Activated CD8-positive, alpha-beta memory T cell treated with anti-CD3 and anti-CD28 coated beads for 1 hour (primary cell): ENCODE measurements around the gene EIF2B2.
"Not testable (repeated sequence)": the region's sequence is repeated elsewhere in the genome, so short reads cannot be mapped to it uniquely, and the experiment has no call there.

ENCODE experiments used
- DNase-seq, 2 donors: peaks; one replicate each; pipeline ENCODE4 v3.0.0-alpha.2; 2020; ENCODE audit warnings: low read depth in 1 of 2; ENCODE audit errors: extremely low read depth in 1 of 2

Gene EIF2B2

DNA sequence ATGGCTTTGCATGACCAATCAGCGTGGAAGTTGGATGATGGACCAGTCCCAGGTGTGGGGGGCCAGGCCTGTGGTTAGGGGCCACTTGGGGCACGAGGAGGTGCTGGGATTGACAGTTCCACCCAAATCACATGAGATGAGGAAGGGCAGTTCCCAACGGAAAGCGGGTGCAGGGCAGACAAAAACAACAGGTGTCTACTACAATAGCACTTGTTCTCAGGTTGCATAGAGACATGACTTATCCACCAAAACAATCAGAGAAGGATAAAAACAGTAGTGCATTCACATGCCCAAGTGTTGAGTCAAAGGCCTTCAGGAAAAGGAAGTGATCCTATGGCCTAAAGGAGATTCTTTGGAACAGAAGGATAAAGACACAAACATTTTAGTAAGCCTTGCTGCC is 14.6 kb upstream of the EIF2B2 start:
- DNase-seq: no peak

DNA sequence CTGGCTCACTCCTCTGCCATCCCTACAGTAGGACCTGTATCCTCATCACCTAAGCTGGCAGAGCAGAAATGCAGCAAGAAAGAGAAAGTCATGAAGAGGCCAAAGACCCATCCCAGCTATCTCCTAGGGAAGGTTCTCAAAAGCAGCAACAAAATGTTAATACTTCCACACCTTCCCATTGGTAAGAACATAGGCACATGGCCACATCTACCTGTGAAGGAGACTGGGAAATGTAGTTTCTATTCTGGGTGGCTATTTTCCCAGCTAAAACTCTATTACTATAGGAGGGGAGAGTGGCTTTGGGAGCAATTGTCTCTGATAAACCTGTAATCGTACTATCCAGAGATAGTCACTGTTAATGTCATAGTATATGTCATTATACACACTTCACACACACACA is 13.7 kb upstream of the EIF2B2 start:
- DNase-seq: no peak

DNA sequence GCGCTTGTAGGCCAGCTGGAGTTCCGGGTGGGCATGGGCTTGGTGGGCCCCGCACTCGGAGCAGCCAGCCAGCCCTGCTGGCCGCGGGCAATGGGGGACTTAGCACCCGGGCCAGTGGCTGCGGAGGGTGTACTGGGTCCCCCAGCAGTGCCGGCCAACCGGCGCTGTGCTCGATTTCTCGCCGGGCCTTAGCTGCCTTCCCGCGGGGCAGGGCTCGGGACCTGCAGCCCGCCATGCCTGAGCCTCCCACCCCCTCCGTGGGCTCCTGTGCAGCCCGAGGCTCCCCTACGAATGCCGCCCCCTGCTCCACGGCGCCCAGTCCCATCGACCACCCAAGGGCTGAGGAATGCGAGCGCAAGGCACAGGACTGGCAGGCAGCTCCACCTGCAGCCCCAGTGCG is 8.5 kb upstream of the EIF2B2 start:
- not testable (repeated sequence) for DNase-seq

DNA sequence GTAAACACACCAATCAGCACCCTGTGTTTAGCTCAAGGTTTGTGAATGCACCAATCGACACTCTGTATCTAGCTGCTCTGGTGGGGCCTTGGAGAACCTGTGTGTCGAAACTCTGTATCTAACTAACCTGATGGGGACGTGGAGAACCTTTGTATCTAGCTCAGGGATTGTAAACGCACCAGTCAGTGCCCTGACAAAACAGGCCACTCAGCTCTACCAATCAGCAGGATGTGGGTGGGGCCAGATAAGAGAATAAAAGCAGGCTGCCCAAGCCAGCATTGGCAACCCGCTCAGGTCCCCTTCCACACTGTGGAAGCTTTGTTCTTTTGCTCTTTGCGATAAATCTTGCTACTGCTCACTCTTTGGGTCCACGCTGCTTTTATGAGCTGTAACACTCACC is 6.9 kb upstream of the EIF2B2 start:
- not testable (repeated sequence) for DNase-seq

DNA sequence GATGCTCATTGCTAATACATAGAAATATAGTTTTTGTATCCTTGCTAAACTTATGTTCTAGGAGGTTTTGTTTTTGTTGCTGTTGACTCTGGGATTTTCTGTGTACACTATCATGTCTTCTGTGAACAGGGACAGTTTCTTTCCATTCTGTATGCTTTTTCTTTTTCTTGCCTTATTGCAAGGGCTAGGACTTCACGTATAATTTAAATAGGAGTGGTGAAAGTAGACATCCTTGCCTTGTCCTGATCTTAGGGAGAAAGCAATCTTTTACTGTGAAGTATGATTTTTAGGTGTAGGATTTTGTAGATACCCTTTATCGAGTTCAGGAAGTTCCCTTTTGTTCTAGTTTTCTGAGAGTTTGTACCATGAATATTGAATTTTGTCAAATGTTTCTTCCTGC is 1.5 kb upstream of the EIF2B2 start:
- no peak for DNase-seq

DNA sequence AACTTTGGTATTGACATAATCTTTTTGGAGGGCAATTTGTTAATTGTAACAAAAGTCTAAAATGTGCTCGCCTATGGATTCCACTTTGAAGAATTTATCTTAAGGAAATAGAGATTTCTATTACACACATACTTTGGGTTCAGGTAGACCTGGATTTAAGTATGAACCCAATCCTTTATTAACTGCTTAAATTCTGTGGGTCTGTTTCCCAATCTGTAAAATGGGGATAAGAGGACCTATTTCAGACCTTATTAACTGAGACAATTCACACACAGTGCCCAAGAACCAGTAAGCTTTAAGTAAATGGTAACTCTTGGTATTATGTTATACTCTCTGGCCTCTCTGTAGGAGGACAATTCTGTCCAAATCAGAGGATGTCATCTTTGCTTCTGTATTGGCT is 822 bp upstream of the EIF2B2 start:
- DNase-seq: no peak

DNA sequence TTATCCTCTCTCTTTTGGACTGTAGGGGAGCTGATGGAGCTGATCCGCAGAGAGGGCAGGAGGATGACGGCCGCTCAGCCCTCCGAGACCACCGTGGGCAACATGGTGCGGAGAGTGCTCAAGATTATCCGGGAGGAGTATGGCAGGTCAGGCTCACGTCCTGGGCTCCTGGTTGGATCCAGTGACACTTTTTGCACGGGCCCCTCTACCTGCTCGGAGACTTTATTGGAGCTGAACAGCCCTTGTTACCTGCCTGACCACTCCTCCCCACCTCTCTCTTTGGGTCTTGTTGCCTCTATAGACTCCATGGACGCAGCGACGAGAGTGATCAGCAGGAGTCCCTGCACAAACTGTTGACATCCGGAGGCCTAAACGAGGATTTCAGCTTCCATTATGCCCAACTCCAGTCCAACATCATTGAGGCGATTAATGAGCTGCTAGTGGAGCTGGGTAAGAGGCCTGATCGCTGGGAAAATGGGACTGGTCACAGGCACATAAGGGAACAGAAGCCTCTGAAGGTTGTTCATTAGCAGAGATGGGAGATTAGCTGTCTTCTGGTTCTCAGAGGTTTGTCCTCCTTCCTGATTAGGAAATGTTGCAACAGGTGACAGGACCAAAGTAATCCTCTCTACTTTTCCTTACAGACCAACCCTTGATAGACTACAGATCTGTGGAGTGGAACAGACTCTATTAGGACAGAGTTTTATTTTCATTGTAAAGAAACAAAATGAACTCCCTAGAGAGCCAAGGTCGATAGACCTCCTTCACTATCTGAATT is 718 bp downstream of the EIF2B2 start:
- no peak for DNase-seq

DNA sequence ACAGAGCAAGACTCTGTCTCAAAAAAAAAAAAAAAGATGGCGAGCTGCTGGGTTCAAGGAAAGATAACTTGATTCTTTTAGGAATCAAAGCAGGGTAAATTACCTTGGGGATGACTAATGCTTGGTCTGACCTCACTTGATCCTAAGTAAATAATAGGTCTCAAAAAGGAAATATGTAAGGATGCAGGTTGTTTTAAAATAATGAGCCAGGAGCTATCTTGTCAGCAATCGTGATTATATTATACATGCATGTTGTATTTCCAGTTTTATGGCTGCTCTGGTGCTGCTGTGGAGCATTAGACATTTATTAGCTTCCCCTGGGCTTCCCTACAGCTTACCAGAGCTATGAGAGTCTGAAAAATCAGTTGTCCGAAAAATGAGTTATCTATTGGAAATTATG is 2.6 kb downstream of the EIF2B2 start:
- DNase-seq: no peak

DNA sequence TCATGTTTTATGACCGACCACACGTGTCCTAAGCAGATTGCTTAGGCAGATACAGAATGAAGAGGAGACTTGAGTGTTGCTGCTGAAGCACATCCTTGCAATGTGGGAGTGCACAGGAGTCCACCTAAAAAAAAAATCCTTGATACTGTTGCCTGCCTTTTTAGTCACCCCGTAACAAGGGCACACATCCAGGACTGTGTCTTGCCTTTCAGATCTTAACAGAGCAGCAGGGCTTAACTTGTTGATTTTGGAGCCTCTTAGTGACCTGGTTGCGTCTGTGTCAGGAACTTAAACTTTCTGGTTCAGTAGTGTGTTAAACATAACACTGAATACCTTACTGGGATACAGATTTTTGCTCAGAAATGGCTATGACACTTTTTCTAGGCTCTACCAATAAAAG is 6.5 kb downstream of the EIF2B2 start:
- DNase-seq: no peak

DNA sequence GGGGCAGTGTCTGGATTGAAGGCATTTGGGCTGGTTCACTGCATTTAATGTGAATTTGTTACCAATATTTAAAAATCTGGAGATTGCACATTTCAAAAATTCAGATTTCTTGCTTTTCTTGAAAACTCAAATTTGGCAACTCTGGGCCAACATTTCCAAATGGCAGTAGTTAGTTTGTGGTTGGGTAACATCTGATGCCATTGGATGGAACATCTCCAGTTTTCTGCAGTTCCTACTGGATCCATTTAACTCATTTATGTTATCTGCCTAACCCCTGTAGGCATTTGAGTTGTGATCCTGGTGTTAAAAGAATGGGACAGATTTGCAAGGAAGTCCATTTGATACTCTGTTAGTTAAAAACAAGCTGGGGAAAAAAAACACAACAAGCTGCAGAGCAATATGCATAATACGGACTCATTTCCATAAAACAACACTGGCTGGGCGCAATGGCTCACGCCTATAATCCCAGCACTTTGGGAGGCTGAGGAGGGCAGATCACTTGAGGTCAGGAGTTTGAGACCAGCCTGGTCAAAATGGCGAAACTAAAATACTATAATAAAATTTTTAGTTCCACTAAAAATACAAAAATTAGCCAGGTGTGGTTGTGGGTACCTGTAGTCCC is 7.9 kb downstream of the EIF2B2 start:
- no peak for DNase-seq

DNA sequence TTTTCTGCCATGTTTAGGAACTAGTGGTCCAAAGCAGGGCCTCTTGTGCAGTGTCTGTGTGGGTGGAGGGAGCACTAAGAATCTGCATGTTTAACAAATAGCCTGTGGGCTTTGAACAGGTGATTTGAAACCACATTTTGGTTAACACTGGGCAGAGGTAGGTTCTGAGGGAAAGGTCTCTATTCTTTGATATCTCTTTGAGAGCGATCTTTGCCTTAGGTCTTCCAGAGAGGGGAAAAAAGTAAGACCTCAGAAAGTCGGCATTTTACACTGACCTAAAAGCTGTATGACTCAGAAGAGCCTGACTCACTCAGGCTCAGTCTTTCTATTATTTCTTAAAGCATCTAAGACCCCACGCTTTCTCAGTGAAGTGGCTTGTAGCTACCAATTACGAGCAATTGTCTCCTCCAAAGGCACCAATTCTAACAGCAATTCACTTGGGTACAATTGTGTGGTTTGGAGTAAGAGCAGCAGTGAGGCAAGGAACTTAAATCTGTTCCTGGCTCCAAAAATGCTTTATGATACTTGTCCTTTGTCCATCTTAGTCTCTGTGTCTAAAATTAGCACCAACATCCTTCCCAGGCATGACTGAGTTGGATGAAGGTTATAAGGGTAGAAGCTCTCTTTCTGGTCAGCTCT is 8.8 kb downstream of the EIF2B2 start:
- no peak for DNase-seq

DNA sequence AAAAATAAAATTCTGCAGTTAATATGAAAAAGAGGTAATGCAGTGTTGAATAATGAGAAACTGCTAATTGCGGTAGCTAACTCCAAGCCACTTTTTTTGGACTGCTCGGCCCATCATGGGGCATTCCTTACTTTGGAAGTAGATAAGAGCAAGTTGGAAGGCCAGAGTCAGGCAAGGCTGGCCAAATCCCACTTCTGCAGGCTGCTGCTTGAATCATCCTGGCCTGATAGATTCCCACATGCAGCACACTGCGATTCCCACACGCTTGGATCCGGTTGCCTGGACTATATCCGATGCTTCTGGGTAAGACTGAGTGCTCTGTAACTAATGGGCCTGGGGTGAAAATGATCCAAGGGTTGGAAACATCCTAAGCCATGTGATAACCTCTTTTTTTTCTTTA is 10.6 kb downstream of the EIF2B2 start:
- no peak for DNase-seq

DNA sequence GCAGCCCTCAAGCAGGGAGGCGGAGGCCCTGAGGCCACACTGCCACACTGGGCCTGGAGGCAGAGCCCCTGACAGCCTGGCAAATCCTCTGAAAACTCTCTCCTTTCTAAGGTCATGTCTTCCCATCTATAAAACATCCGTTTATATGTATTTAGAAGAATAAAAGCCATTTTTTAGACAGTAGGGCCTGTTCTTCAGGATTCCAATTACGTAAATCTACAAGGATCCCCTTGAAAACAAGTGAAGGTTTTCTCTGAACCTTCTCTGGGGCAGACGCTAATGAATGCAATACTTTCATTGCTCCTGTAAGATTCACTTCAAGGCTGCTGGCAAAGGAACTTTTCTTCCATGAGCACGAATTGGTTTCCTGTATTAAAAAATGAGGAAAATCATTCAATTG is 12.8 kb downstream of the EIF2B2 start:
- DNase-seq: no peak

DNA sequence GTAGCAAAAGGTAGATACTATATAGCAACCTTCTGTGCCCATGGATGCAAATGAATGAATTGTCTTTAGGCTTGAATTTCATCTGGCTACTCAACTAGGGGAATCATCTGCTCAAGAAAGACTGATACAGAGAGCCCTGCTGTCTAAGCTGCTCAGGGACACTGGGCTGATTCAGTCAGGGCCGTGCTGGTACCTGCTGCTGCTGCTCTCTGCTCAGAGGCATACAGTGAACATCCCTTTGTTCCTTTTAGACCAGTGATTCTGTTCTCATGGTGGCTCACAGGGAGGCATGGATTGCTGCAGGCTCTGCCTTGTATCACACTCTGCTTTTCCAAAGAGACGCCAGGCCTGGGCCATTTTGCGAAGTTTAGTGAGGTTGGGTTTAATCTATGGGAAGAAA is 14.1 kb downstream of the EIF2B2 start:
- DNase-seq: no peak

DNA sequence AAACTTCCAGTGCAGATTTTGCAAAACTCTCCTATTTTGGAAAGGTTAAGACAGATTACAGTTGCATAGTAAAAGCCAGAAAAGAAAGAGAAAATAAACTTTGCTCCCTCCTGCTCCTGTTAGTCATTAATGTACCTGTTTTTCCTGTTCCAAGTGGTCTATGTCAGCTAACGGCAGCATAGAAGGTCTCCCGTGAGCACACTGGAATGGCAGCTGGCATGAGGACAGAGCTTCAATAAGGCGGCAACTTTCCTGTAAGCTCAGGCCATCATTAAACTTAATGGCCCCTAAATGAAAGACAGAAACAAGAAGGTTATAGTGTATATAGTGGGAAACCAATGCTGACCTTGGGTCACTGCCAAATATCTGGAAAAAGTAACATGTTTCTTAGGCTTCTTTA is 16.0 kb downstream of the EIF2B2 start:
- DNase-seq: no peak

DNA sequence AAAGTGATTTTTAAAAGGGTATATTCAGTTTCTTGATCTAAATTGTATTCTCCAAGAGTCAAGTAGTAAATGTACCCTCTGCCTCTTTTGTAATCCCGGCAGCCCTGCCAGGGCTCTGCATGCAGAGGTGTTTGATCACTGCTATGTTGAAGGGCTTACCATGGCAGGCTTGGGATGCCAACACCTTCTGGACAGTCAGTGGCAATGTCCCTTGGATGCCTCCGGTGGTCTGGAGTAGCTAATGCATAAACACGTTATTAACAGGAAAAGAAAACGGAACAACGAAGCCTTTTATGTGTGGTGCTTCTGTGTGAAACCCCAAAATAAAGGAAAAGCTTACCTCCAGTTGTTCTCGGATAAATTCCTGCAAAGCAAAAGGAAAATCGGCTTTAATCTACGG is 19.9 kb downstream of the EIF2B2 start:
- no peak for DNase-seq

DNA sequence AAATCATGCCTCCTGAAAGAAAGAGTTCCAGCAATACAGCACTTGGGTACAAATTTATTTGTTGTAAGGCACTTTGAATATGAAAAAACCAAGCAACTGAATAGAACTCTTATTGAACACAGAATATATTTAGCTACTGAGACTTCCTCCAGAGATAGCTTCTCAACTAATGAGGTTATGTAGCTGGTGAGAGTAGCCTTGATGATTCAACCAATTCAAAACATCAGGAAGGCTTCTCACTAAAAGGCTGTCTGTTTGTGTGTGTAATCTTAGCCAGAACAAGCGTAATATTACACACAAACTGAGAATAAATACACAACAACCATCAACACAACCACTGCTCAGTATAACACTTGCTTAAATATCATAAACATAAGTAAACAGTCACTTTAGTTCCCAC is 20.4 kb downstream of the EIF2B2 start:
- no peak for DNase-seq

DNA sequence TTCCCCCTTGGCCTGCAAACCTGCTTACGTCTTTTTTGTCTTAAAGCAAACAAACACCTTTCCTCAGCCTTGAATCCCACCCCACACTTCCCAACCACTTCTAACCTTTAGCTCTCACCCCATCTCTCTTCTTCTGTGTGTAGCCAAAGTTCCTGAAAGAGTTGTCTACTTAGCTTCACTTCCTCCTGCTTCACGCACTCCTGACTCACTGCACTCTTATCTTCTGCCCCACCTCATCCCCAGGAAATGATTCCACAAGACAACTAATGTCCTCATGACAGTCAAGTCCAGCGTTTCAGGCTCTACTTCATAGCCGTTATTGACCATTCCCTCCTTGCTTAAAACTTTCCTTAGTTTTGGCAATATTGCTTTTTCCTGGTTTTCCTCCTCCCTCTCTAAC is 22.4 kb downstream of the EIF2B2 start:
- DNase-seq: no peak

DNA sequence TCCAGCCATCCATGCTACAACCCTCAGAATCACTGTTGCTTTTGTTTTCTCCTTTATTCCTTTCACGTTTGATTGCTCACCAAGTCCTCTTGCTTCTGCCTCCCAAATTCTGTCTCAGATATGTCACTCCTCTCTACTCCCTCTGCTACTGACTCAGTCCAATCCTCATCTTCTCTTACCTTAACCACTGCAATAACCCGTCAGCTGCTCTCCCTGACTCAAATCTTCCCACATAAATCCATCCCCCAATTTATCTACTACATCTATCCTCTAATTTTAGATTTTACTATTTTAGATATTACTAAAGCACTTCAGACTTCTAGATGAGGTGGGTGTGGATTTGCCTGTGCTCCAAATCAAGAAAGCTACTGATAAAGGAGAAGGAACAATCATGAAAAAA is 23.2 kb downstream of the EIF2B2 start:
- DNase-seq: no peak

DNA sequence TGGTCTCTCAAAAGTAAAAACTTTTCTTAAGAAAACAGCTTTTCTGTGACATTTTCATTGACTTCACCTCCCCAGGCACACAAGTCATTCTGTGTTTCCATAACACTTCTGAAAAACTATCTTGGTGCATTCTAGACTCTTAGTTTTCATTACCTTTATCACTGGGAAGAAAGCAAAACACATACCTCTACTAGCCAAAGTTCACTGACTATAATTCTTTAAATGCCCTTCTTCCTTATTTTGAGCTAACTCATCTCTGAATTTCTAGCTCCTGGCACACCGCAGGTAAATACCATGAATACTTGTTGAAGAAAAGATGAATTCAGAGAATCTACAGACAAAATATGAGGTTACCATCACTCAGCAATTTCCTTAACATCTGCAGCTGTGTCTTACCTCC is 27.4 kb downstream of the EIF2B2 start:
- no peak for DNase-seq

DNA sequence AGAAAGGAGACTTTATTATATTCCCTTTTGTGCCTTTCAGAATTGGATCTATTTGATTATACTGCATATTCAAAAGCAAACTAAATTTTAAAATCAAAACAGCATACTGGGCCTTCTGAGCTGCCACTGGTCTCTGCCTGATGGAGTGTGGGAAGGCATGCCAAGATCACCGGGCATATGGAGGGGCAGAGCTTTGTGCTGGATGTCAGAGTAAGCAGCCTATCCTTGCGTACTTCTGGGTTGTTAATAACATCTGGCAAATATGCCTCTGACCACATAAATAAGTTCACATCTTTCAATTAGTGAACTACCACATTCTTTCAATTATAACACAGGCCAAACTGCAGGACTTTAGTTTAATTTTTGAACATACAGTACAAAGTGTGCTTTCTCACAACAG is 30.2 kb downstream of the EIF2B2 start:
- no peak for DNase-seq

DNA sequence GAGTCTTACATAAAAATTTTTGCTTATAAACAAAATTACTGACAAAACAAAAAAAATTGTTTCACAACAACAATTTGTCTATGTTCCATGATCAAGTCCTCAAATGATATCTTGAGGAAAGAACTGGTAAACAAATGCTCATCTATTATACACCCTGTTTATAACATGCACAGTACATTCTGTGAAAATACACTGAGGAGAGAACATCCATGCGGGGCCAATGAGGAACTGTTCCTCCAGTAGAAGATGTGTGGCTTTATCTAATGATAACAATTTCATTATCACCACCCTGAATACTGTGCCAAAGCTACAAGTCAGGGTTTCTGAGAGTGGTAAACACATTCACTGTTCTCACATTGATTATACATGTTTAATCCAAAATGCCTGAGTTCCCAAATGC is 37.8 kb downstream of the EIF2B2 start:
- no peak for DNase-seq
